Prostate gland (tissue), 2 donors: ENCODE results near the gene SLC22A14.
"Not testable (repeated sequence)": the region's sequence is repeated elsewhere in the genome, so short reads cannot be mapped to it uniquely, and the experiment has no call there.

Experiments used
- POLR2AphosphoS5 ChIP-seq: sonication (generic); formaldehyde crosslinking; IDR thresholded peaks from one replicate; pipeline ENCODE4 v1.6.1; 2017; ENCODE audit warnings: antibody characterized with exemption
- TF ChIP-seq, protein P1 (sequence below), 4 experiments: fragments of 200-600 bp in 2 of 4; fragments of 450-650 bp in 2 of 4; sonication (generic) in 2 of 4; IDR thresholded peaks; 1 replicate in 3 of 4; 2 replicates in 1 of 4; pipeline ENCODE4 v1.5.1; 2016 to 2019; ENCODE audit warnings: antibody characterized with exemption in 4 of 4, mild to moderate bottlenecking in 2 of 4, moderate library complexity in 2 of 4

DNA sequence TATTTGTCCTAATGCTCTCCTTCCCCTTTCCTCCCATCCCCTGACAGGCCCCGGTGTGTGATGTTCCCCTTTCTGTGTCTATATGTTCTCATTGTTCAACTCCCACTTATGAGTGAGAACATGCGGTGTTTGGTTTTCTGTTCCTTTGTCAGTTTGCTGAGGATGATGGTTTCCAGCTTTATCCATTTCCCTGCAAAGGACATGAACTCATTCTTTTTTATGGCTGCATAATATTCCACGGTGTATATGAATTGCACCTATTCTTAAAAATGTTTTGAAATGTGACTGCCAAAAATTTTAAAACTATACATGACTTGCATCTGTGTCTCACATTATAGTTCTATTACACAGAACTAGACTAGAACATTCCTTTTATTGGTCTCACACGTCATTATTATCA lies 38.5 kb downstream of the SLC22A14 start:
- TF ChIP-seq, protein P1, sequence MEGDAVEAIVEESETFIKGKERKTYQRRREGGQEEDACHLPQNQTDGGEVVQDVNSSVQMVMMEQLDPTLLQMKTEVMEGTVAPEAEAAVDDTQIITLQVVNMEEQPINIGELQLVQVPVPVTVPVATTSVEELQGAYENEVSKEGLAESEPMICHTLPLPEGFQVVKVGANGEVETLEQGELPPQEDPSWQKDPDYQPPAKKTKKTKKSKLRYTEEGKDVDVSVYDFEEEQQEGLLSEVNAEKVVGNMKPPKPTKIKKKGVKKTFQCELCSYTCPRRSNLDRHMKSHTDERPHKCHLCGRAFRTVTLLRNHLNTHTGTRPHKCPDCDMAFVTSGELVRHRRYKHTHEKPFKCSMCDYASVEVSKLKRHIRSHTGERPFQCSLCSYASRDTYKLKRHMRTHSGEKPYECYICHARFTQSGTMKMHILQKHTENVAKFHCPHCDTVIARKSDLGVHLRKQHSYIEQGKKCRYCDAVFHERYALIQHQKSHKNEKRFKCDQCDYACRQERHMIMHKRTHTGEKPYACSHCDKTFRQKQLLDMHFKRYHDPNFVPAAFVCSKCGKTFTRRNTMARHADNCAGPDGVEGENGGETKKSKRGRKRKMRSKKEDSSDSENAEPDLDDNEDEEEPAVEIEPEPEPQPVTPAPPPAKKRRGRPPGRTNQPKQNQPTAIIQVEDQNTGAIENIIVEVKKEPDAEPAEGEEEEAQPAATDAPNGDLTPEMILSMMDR (IDR thresholded peaks at IDR 0.05) = not testable (repeated sequence)
- not testable (repeated sequence) for TF ChIP-seq POLR2AphosphoS5
